Panc1 (cell line): ENCODE measurements around the gene SLC6A6.

Experiments
- CTCF ChIP-seq: fragments of 450-650 bp; IDR thresholded peaks from 2 replicates; pipeline ENCODE4 v1.5.1; 2017; ENCODE audit warnings: mild to moderate bottlenecking
- POLR2AphosphoS5 ChIP-seq: IDR thresholded peaks from 2 replicates; pipeline ENCODE4 v1.6.1; 2012; ENCODE audit warnings: mild to moderate bottlenecking, low read depth, low read length, moderate library complexity
- TCF7L2 ChIP-seq: IDR thresholded peaks from 2 replicates; pipeline ENCODE4 v1.6.1; 2011; ENCODE audit warnings: mild to moderate bottlenecking, low read depth, low read length, inconsistent platforms

- no peak for TF ChIP-seq CTCF
- TF ChIP-seq POLR2AphosphoS5: no peak
- TF ChIP-seq TCF7L2: no peak
These were observed 73.2 kb downstream of the SLC6A6 start for GRCh38 chr3:14475621-14476020.
